PC-9 (cell line): Measurements from ENCODE around the gene KRT1. TPM values are rescaled to one million over a fixed set of nuclear protein-coding genes. Genes with fewer than 3 reads are reported as not detected.

Experiments used
- BruUV-seq: library from RNA; stranded (reverse); fragments of 400-500 nt; replicated peaks from 2 replicates; lab custom pipeline; 2021; lab: Mats Ljungman, UMichigan
- CTCF ChIA-PET: fragments of 300-600 bp; sonication (Branson Sonifier 250); formaldehyde crosslinking; loops from one replicate; lab custom pipeline; 2022; ENCODE audit warnings: antibody characterized with exemption; lab: Charles Lee
- POLR2A ChIA-PET: fragments of 300-600 bp; sonication (Branson Sonifier 250); formaldehyde crosslinking; loops from one replicate; lab custom pipeline; 2022; ENCODE audit warnings: antibody characterized with exemption; ENCODE audit not compliant: unreplicated experiment; lab: Charles Lee
- DNase-seq, 2 experiments: peaks; one replicate each; pipeline versions ENCODE4 v3.0.0 to v3.0.0-alpha.2; 2015 to 2022; ENCODE audit warnings: mixed read lengths in 1 of 2
- H2AFZ ChIP-seq: fragments of 200-600 bp; sonication (generic); 2 replicates; pipeline ENCODE4 v1.8.1; 2017; ENCODE audit warnings: antibody characterized with exemption
- H3F3A ChIP-seq: fragments of 200-600 bp; sonication (generic); 2 replicates; pipeline ENCODE4 v1.8.1; 2017; ENCODE audit warnings: antibody characterized with exemption, mild to moderate bottlenecking, low read depth; ENCODE audit not compliant: insufficient read depth
- H3K27ac ChIP-seq: fragments of 200-600 bp; sonication (generic); 2 replicates; pipeline ENCODE4 v1.6.1; 2016; ENCODE audit warnings: mixed run types
- H3K27me3 ChIP-seq: fragments of 200-600 bp; sonication (generic); 2 replicates; pipeline ENCODE4 v1.6.1; 2016; ENCODE audit warnings: low read depth, mixed run types; ENCODE audit not compliant: insufficient read depth
- H3K36me3 ChIP-seq: fragments of 200-600 bp; sonication (generic); 2 replicates; pipeline ENCODE4 v1.6.1; 2016; ENCODE audit warnings: low read depth, mixed run types
- H3K4me1 ChIP-seq: fragments of 200-600 bp; sonication (generic); replicated peaks from 2 replicates; pipeline ENCODE4 v1.6.1; 2016; ENCODE audit warnings: mixed run types; ENCODE audit not compliant: insufficient read depth
- H3K4me2 ChIP-seq: fragments of 200-600 bp; sonication (generic); 2 replicates; pipeline ENCODE4 v1.6.1; 2017; ENCODE audit warnings: mixed run types
- H3K4me3 ChIP-seq: fragments of 200-600 bp; sonication (generic); 2 replicates; pipeline ENCODE4 v1.6.1; 2016; ENCODE audit warnings: mixed run types
- H3K79me2 ChIP-seq: fragments of 200-600 bp; sonication (generic); 2 replicates; pipeline ENCODE4 v1.6.1; 2017; ENCODE audit warnings: low read depth, mixed run types
- H3K9me2 ChIP-seq: fragments of 200-600 bp; sonication (generic); 2 replicates; pipeline ENCODE4 v1.8.1; 2017; ENCODE audit warnings: mild to moderate bottlenecking; ENCODE audit not compliant: insufficient read depth
- H3K9me3 ChIP-seq: fragments of 200-600 bp; sonication (generic); 2 replicates; pipeline ENCODE4 v1.8.1; 2016; ENCODE audit warnings: low read depth; ENCODE audit not compliant: insufficient read depth
- H4K20me1 ChIP-seq: fragments of 200-600 bp; sonication (generic); 2 replicates; pipeline ENCODE4 v1.8.1; 2017; ENCODE audit not compliant: insufficient read depth
- EZH2 ChIP-seq: fragments of 200-600 bp; sonication (generic); IDR thresholded peaks from 2 replicates; pipeline ENCODE4 v1.8.0; 2017; ENCODE audit warnings: antibody characterized with exemption, low read depth
- intact Hi-C: fragments of 100-400 bp; cut with micrococcal nuclease; formaldehyde crosslinking; loops from one replicate; pipeline ENCODE4 v1.10.0; 2022; ENCODE audit not compliant: unreplicated experiment
- total RNA-seq: library from RNA; stranded (reverse); gene quantifications from 2 replicates; pipeline ENCODE4 v1.2.3, GENCODE V29; 2021
- TF ChIP-seq, protein P1 (sequence below): fragments of 200-600 bp; sonication (generic); conservative IDR thresholded peaks from 2 replicates; pipeline ENCODE4 v1.6.1; 2017; ENCODE audit warnings: mixed run types, antibody characterized with exemption, mild to moderate bottlenecking, moderate library complexity

KRT1 gene
- total RNA-seq, 1 experiment from 2014 or later: not detected

GRCh38 chr12:52641468-52641867, 38.7 kb downstream of the KRT1 start:
- CTCF ChIA-PET: no interaction called here

DNA sequence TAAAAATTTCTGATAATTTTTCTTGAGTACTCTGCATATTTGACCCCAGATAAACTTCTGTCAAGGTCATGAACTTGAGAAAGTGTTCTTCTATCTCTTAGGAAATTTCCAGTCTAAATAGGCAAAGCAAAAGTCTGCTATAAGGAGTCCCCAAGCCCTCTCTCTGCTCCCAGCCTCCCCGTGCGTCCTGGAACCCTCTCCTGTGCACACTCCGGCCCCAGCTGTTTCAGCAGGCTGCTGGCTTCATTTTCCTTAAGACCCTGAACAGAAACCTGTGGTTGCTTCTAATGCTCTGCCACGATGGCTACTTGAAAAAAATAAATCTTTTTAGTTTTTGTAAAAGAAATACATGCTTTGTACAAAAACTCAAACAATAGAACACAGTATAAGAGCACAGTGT, 42.9 kb downstream of the KRT1 start:
- Histone ChIP-seq H3K4me2 (no peak overlapping the region), H3F3A (no peaks in the 10 kb centered on the region), H3K36me3 (no peaks in the 10 kb centered on the region), H3K27me3 (no peaks in the 10 kb centered on the region), H3K27ac (no peak overlapping the region), H2AFZ (no peak overlapping the region), H3K4me1 (no peaks in the 10 kb centered on the region), H3K79me2 (no peaks in the 10 kb centered on the region), H3K9me2 (no peaks in the 10 kb centered on the region), H4K20me1 (no peaks in the 10 kb centered on the region), H3K9me3 (no peaks in the 10 kb centered on the region), H3K4me3 (no peak overlapping the region)
- POLR2A ChIA-PET: no interaction called here
- DNase-seq: no peak
- no peak for TF ChIP-seq EZH2
- TF ChIP-seq, protein P1, sequence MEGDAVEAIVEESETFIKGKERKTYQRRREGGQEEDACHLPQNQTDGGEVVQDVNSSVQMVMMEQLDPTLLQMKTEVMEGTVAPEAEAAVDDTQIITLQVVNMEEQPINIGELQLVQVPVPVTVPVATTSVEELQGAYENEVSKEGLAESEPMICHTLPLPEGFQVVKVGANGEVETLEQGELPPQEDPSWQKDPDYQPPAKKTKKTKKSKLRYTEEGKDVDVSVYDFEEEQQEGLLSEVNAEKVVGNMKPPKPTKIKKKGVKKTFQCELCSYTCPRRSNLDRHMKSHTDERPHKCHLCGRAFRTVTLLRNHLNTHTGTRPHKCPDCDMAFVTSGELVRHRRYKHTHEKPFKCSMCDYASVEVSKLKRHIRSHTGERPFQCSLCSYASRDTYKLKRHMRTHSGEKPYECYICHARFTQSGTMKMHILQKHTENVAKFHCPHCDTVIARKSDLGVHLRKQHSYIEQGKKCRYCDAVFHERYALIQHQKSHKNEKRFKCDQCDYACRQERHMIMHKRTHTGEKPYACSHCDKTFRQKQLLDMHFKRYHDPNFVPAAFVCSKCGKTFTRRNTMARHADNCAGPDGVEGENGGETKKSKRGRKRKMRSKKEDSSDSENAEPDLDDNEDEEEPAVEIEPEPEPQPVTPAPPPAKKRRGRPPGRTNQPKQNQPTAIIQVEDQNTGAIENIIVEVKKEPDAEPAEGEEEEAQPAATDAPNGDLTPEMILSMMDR: no peak
- CTCF ChIA-PET: no interaction called here
- intact Hi-C loops: no loop called here
- BruUV-seq: no TSS peak

More at GRCh38 chr12:52641468-52641867, 38.7 kb downstream of the KRT1 start:
- POLR2A ChIA-PET: no interaction called here
- no peak overlapping the region for H2AFZ ChIP-seq
- H3K36me3 ChIP-seq: no peaks in the 10 kb centered on the region
- no TSS peak for BruUV-seq
- no peaks in the 10 kb centered on the region for H3K27me3 ChIP-seq
- intact Hi-C loops: no loop called here
- TF ChIP-seq, protein P1: no peak
- TF ChIP-seq EZH2: no peak
- H3K4me2 ChIP-seq: no peak overlapping the region
- no peak for DNase-seq
- no peak overlapping the region for H3K4me3 ChIP-seq
- H4K20me1 ChIP-seq: no peaks in the 10 kb centered on the region
- no peaks in the 10 kb centered on the region for H3F3A ChIP-seq
- no peaks in the 10 kb centered on the region for H3K9me2 ChIP-seq
- H3K9me3 ChIP-seq: no peaks in the 10 kb centered on the region
- peaks cover 11% of the 10 kb centered on the region; the same call in 1 of the 2 replicates for H3K4me1 ChIP-seq
- H3K27ac ChIP-seq: no peak overlapping the region
- no peaks in the 10 kb centered on the region for H3K79me2 ChIP-seq

GRCh38 chr12:52636592-52637258, 43.5 kb downstream of the KRT1 start:
- CTCF ChIA-PET: no interaction called here
- POLR2A ChIA-PET: no interaction called here
- BruUV-seq: no TSS peak

More at GRCh38 chr12:52636592-52637258, 43.5 kb downstream of the KRT1 start:
- Histone ChIP-seq H4K20me1 (no peaks in the 10 kb centered on the region), H3K4me3 (no peak overlapping the region), H2AFZ (no peak overlapping the region), H3K9me2 (no peaks in the 10 kb centered on the region), H3K27ac (no peak overlapping the region), H3K27me3 (no peaks in the 10 kb centered on the region), H3K36me3 (no peaks in the 10 kb centered on the region), H3K4me1 (no peaks in the 10 kb centered on the region), H3K9me3 (no peaks in the 10 kb centered on the region), H3F3A (no peaks in the 10 kb centered on the region), H3K4me2 (no peak overlapping the region), H3K79me2 (no peaks in the 10 kb centered on the region)
- TF ChIP-seq, protein P1: no peak
- no peak for TF ChIP-seq EZH2
- DNase-seq: no peak
- intact Hi-C loops: no loop called here
